ENCODE results near the gene CX3CL1.
"Not testable (repeated sequence)": the region's sequence is repeated elsewhere in the genome, so short reads cannot be mapped to it uniquely, and the experiment has no call there.

The CX3CL1 gene

GRCh38 chr16:57357330-57358085, 14.8 kb upstream of the CX3CL1 start:
- DNase-seq: no peak

- DNase-seq: no peak
Measured at GRCh38 chr16:57358086-57358420, 14.2 kb upstream of the CX3CL1 start.

- DNase-seq: no peak
Measured at GRCh38 chr16:57358527-57359095, 13.7 kb upstream of the CX3CL1 start, which contains the start of gene CCL22. TSS of gene CCL22 (plus strand) at chr16:57358783. CDS start at chr16:57358817, 34 bp downstream.

GRCh38 chr16:57360321-57360935, 11.9 kb upstream of the CX3CL1 start:
- no peak for DNase-seq

GRCh38 chr16:57361404-57361803, 10.9 kb upstream of the CX3CL1 start:
- no peak for DNase-seq

- peak; percentile 20 for DNase-seq
Measured at GRCh38 chr16:57364143-57364542, 8.1 kb upstream of the CX3CL1 start.

GRCh38 chr16:57366544-57367040, 5.7 kb upstream of the CX3CL1 start:
- DNase-seq: peak; percentile 30

- DNase-seq: peak; percentile 28
Measured at GRCh38 chr16:57367116-57367752, 5.1 kb upstream of the CX3CL1 start.

- peak; percentile 36 for DNase-seq
Measured at GRCh38 chr16:57371494-57372371, 557 bp upstream of the CX3CL1 start.

GRCh38 chr16:57373117-57373947, 1.0 kb downstream of the CX3CL1 start:
- no peak for DNase-seq

- DNase-seq: no peak
Measured at GRCh38 chr16:57374067-57374534, 1.8 kb downstream of the CX3CL1 start.

GRCh38 chr16:57374925-57375465, 2.7 kb downstream of the CX3CL1 start:
- DNase-seq: not testable (repeated sequence)

- no peak for DNase-seq
Measured at GRCh38 chr16:57376313-57376818, 4.1 kb downstream of the CX3CL1 start.

- DNase-seq: no peak
Measured at GRCh38 chr16:57377080-57377841, 5.0 kb downstream of the CX3CL1 start.

GRCh38 chr16:57379579-57379978, 7.3 kb downstream of the CX3CL1 start:
- DNase-seq: no peak

- no peak for DNase-seq
Measured at GRCh38 chr16:57380671-57381462, 8.6 kb downstream of the CX3CL1 start.

- DNase-seq: no peak
Measured at GRCh38 chr16:57381791-57382534, 9.7 kb downstream of the CX3CL1 start.

- no peak for DNase-seq
Measured at GRCh38 chr16:57382535-57383275, 10.4 kb downstream of the CX3CL1 start.

Data from right forelimb (tissue), 1 donor.